ENCODE results near the gene CCDC38.
"Not testable (repeated sequence)": the region's sequence is repeated elsewhere in the genome, so short reads cannot be mapped to it uniquely, and the experiment has no call there.

Gene CCDC38

DNA sequence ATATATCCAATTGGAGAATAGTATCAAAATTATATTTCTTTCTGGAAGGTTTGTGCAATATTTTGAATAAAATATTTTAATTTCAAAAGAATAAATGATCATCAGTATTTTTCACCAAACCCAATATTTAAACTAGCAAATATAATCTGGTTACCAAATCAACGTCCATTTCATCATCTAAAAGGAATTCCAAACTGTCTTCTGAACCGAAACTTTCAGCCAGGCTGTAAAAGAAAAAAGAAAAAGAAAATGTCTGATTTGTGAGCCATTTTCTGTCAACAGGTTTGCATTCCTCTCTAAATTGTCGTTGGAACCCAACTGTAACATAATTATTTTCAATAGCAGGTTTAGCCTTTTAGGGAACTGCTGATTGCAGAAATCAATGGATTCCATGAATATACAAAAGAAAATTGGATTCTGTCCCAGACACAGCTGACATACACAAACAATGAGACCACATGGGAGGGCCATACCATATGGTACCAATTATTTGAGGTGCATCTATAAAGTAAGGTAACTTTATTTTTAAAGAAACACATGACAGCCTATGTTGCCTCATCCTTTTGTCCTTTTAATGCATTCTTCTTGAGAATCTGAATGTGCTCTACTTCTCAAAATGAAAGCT lies 61.0 kb downstream of the CCDC38 start:
- DNase-seq = no peak

DNA sequence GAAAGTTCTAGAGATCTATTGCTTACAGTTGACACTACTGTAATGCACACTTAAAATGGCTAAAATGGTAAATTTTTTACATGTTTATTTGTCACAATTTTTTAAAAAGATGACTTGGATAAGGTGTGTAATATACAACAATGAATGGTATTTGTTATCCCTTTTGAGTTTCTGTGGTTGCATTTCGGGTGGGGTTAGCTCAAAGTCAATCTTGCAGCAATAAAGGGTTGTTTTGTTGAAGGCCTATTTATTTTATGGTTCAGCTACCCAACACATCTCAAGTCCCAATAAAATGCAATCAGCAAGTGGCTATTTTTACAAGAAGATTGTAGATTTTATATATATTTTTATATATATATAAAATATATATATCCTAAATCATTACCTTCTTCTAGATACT lies 61.5 kb downstream of the CCDC38 start:
- no peak for DNase-seq

DNA sequence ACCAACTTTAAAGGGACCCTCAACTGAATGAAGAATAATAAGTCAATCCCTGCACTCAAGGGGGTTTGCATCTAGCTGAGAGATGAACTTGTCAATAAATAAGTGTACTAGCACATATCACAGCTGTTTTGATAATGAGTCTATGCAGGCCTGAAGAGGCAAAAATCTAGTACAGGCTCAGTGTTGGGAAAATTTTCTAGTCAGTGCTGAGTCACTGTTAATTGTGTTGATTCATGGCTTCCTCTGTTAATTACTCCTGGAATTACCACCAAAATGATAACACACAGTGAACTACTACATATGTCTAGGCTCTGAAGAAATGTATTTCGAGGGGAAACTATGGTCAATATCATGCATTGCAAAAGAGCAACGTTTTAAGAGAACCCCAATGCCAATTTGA lies 64.8 kb downstream of the CCDC38 start:
- DNase-seq = no peak

DNA sequence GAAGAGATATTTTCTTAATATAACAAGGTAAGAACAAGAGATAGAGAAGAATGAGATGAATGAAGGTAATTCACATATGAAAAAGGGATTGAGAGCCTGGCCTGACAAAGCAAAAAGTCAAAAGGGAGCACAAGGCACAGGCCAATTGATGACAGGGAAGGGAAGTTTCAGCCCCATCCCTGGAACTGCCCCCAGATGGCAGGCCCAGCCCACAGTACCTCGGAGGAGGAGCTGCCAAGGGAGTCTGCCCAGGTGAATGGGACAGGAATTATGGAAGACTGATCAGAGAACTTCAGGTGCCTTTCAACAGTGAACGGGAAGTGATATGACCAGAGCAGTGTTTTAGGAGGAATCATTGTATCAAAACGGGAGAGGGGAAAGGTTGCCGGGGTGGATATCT lies 68.0 kb downstream of the CCDC38 start:
- no peak for DNase-seq

DNA sequence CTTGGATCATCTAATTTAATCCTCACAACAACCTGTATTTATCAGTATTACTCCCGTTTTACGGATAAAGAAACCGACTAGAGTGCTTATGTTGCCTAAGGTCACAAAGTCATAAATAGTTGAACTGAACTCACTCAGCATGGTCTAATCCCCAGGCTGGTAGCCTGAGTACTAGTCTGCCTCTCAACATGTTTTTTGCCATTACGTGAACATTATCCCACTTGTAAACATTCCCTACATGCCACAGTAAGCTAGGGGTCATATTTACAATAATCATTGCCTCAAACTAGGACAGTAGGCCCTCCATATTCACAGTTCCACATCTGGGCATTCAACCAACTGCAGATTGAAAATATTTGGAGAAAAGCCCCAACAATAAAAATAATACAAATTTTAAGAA lies 71.5 kb downstream of the CCDC38 start:
- no peak for DNase-seq

DNA sequence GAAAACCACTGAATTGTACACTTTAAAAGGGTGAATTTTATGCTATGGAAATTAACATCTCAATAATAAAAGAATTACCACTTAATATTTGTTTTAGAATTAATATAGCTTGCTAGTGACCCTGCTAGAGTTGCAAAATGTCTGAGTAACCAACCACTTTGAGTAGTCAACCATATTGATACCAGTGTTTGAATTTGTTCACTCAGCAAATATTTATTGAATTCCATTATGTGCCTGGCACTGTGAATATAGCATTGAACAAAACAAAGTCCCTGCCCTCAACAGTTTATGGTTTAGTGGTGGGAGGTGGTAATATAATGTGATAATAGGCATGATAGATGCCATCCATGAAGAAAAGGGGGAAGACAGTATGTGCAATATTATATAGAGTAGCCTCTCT lies 79.1 kb downstream of the CCDC38 start:
- DNase-seq = no peak

DNA sequence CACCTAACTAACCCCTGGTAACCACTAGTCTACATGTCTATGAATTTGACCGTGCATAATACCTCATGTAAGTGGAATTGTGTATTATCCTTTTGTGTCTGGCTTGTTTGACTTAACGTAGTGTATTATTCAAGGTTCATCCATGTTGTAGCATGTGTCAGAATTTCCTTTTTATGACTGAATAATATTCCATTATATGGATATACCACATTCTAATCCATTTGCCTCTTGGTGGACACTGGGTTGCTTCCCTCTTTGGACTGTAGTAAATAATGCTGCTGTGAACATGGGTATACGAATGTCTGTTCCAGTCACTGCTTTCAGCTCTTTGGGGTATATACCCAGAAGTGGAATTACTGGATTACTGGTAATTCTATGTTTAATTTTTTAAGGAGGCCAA lies 80.4 kb downstream of the CCDC38 start:
- no peak for DNase-seq

DNA sequence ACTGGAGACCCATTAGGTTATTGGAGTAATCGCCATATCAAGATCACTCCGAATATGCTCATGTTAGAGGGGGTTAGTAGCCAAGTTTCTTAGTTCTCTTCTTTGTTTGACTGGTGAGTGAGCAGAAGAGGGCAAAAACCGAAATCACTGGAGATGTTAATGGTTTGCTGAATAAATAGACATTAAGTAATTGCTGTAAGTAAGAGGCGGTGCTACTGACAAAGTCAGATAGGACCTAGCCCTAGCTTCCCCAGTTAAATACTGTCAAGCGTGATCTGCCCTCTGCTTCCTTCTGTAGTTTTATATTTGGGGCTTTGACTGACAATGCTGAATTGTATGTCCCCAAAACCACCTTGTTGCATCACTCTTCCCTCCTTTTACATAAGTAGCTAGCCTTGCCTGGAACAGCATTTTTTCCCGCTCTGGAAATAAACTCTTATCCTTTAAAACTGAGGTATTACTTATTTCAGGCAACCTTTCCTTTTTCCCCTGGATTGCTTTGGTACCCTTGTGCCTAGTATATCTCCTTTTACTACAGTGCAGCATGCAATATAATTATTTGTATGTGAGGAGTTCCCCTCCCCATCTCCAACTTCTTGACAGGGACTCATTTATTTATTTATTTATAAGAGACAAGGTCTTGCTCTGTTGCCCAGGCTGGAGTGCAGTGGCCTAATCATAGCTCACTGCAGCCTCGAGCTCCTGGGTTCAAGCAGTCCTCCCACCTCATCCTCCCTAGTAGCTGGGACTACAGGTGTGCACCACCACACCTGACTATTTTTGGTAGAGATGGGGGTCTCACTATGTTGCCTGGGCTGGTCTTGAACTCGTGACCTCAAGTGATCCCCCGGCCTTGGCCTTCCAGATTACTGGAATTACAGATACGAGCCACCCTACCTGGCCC lies 82.2 kb downstream of the CCDC38 start:
- DNase-seq = no peak

DNA sequence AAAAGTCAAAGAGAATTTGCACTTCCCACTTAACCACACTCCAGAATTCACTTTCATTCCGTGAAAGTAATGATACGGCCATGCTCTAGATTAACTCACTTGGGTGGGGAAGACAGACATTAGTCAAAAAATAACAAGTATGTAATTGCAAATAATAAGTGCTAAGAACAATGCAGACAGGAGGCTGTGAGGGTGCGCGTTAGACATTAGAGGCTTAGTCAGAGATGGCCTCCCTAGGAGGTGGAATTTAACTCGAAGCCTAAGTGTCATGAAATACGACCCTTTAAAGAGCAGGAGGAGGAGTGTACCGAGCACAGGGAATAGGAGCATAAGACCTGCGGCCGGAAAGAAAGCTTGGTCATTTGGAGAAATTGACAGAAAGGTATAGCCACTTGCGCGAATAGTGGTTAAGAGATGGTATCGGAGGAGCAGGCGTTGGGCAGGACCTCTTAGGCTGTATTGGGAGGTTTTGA lies 83.0 kb downstream of the CCDC38 start:
- DNase-seq = peak in 1 of 5 experiments; percentile 62

DNA sequence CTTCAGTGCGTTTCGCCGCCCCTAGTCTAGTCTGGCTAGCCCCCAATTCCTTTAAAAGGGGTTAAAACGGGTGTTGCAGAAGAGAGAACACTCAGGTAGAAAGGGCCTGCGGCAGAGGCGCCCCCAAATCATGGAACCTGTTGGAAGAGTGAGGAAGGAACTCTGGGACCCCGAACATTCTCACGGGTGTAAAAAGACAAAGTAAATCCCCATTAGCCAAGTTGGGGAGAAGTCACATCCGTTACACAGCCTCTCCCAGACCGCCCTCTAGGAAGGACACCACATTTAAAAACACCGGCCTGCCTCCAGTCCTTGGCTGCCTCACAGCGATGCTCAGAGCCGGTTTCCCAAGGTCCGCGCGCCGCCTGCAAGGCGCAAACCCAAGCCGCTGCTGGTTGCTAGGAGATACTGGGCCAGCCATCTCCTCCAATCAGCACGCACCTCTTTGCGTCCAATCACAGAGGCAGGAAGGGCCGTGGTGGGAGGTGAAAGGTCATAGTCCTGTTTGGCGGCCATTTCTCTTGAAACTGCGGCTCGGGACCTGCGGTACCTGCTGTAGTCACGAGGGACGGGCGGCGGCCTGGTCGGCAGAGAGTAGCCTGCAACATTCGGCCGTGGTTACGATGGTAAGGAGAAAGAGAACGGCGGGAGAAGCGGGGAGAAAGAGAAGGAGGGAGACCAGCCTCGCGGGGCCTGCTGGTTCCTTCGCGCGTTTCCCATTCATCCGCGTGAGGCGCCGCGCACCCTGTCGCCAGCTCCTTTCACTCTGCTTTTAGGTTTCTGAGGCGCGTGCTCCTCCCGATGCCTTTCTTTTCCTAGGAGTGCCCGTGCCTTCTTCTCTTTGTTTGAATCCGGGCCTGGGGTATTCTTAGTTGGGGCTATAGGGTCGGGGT lies 83.7 kb downstream of the CCDC38 start, which contains the start of gene SNRPF:
Gene SNRPF (plus strand): TSS at position 502 of the 893 bp plus-strand sequence. CDS start 122 bp downstream, at position 624.
- DNase-seq = peak; percentile 74 to 94 (median 88)

DNA sequence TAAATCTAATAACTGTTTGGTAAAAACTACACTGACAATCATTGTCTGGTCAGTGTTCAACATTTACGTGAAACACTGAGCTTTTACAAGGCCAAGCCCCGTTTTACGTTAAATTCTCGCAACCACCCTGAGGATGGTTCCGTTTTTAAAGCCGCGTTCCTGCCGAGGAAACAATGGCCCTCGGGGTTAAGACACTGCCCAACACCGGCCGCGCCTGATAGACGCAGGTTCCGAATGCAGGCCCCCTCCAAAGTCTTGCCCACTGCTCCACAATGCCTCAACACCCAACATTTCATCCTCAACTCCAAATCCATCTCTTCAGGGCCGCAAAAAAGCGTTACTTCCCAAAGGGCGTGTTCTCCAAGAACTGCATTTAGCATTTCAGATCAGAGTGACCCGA lies 84.6 kb downstream of the CCDC38 start:
- DNase-seq = no peak

DNA sequence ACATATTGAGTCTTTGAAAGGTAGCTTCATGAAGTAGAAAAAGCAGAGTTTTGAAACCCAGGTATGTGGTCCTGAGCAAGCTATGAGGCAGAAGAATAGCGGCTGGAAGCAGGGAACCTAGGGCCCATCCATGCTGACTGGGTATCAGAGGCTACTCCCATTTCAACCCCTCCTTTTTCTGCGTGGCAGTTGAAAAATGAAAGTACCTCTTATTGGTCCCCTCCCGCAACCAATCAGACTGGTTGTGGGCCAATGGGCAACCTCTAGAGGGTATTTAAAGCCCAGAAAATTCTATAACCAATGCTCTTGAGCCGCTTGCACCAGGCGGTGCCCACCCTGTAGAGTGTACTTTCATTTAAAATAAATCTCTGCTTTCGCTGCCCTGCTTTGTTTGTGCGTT lies 85.3 kb downstream of the CCDC38 start:
- DNase-seq = no peak

DNA sequence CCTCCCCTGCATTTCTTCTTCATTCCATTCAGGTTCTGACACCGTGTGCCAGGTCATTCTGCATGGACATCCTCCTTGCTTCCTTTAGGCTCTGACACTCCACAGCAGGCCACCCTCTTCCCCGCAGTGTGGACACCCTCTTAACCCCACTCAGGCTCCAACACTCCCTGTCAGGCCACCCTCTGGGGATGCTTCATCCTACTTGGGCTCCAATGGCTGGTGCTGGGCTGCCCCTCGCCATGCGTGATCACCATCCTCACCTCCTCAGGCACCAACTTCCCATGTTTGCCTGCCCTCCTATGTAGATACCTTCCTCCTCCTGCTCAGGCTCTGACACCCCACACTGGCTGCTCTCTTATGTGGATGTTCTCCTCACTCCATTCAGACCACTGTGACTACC lies 90.3 kb downstream of the CCDC38 start:
- no peak for DNase-seq

DNA sequence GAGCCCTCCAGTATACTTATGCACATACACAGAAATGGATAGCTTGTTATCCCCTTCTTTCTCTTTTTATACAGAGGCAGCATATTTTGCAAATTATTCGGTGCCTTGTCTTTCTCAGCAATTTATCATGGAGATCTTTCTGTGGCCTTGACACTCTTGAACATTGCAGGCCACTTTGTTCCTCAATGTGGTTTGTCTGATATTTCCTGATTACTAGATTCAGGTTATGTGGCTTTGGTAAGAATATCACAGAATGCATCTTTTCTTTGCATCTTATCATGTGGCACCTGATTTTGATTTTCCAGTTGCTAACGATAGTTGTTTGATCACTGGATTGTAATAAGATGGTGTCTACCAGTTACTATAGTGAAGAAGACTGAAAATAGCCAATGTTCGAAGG lies 90.8 kb downstream of the CCDC38 start:
- peak in 2 of 5 experiments; percentile 8 to 60 for DNase-seq

DNA sequence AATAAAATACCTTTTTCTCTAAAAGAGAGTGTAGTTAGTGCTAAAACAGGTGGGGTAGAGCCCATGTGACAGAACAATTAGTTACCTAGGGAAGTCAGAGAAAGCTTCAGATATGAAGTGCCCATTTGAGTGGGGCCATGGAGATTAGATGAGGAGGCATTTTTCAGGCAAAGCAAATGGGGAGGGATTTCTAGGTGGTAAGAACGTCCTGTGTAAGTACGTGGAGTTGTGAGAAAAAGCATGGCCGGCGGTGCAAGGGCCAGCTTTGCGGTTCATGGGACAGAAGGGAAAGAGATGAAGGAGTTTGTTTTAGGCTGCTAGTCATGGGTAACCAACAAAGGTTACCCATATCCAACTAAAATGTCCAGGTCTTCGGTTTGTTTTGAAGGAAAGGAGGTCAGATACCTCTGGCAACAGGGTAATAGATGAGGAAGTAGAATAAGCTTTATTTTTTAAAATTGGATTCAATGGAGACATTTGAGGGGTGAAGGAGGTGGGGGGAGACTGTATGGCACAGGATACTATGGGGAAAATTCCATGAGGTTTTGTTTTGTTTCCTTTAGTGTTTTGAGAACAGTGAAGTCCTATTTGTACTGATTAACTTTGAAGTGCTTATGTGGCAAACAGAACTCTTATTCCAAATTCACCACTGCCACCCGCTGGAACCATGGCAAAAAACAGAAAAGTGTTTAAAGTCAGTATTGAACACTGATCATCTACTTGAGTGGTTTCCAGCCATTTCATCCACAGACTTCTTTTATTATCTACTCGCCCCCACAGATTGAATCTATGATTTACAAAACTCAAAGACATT lies 93.6 kb downstream of the CCDC38 start:
- peak in 1 of 5 experiments; percentile 19 for DNase-seq

DNA sequence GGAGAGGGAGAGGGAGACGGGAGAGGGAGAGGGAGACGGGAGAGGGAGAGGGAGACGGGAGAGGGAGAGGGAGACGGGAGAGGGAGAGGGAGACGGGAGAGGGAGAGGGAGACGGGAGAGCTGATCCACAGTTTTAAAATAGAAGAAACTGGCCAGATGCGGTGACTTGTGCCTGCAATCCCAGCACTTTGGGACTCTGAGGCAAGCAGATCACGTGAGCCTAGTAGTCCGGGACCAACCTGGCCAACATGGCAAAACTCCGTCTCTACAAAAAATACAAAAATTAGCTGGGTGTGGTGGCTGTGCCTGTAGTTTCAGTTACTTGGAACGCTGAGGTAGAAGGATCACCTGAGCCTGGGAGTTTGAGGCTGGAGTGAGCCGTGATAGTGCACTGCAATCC lies 100.0 kb downstream of the CCDC38 start:
- not testable (repeated sequence) for DNase-seq

DNA sequence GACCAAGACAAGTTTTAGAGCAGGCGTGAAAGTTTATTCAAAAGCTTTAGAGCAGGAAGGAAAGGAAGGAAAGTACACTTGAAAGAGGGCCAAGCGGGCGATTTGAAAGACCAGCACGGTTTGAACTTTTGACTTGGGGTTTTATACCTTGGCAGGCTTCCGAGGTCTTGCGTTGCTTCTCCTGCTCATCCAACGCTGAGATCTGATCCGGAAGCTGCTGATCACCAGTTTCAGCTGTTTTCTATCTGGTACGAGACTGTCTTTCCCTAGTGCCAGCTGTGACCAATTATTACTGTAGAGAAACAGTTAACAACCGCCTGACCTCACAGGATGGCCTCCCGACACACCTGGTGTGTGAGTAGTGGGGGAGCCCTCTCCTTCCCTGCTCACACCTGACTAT lies 104.3 kb downstream of the CCDC38 start:
- DNase-seq = no peak

DNA sequence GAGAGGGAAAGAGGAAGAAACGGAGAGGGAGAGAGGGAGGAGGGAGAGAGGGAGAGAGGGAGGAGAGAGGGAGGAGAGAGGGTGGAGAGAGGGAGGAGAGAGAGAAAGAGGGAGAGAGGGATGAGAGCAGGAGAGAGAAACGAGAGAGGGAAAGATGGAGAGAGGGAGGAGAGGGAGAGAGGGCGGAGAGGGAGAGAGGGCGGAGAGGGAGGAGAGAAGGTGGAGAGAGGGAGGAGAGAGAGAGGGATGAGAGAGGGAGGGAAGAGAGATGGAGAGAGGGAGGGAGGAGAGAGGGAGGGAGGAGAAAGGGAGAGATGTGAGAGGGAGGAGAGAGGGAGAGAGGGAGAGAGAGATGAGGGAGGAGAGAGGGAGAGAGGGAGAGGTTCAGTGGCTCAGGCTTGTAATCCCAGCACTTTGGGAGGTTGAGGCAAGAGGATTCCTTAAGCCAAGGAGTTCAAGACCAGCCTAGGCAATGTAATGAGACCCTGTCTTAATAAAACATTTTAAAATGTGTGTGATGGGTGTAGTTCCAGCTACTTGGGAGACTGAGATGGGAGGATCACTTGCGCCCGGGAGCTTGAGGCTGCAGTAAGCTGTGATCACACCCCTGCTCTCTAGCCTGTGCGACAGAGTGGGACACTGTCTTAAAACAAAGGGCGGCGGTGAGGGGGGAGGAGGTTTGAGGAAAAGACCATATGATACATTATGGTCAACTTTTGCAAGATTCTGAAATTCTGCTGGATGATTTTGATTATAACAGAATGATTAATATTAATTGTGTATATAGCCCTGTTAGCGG lies 105.0 kb downstream of the CCDC38 start:
- no peak for DNase-seq

DNA sequence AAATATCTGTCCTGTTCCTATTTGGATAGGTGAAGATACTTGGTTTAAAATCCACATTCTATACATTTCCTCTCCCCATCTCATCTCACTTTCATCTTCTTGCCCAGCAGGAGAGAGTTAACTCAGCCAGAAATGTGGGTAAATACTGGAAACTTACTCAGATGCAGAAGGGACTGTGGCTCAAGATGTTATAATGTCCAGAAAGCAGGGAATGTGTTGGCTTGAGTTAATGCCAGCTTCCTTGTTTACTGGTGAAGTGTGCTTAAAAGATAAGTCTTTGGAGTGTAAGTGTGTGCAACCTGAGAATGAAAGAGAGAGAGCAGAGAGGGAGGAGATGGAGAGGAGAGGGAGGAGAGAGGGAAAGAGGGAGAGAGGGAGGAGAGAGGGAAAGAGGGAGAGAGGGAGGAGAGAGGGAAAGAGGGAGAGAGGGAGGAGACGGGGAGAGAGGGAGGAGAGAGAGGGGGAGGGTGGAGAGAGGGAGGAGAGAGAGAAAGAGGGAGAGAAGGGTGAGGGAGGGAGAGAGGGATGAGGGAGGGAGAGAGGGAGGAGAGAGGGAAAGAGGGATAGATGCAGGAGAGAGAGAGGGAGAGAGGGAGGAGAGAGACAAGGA lies 105.7 kb downstream of the CCDC38 start:
- no peak for DNase-seq

DNA sequence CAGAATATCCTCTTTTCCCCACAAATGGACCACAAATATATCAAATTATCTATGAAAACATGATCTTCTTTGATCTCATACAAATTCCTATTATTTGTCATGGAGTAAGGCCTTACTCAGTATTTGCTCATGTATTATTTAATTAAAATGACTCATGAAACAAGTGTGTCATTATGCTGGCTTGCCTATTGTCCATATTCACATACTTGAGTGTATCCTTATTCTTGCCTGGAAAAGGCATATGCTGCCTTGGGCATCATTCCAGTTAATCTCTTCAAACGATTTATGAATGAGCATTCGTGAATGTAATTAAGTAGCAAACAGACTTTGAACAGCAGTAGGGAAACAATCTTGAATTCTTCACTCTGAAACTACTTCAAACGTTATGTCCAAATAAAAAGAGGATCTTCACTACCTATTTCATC lies 106.2 kb downstream of the CCDC38 start:
- DNase-seq = no peak

DNA sequence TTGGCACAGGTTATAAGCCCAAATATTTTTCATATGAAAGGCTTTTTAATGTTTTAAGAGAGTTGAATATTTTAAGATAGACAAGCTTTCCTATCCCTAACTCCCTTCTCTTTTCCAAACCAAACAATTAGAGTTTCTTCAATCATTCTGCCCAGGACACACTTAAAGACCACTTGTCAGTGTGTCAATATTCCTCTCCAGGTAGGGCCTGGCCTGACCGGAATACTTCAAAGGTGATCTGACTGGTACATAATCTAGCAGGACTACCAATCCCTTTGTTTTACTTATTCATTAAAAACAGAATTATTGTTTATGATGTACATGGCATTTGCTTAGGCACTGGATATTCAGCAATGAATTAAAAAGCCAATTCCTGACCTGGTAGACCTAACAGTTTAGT lies 107.8 kb downstream of the CCDC38 start:
- no peak for DNase-seq
